NCI-H1417 (cell line): ENCODE results near the gene YPEL2.
"Not testable (repeated sequence)": the region's sequence is repeated elsewhere in the genome, so short reads cannot be mapped to it uniquely, and the experiment has no call there.

Experiments
- DNase-seq, 3 experiments: peaks; one replicate each; lab custom pipeline; 2025; lab: John Stamatoyannopoulos, UW

The YPEL2 gene

DNA sequence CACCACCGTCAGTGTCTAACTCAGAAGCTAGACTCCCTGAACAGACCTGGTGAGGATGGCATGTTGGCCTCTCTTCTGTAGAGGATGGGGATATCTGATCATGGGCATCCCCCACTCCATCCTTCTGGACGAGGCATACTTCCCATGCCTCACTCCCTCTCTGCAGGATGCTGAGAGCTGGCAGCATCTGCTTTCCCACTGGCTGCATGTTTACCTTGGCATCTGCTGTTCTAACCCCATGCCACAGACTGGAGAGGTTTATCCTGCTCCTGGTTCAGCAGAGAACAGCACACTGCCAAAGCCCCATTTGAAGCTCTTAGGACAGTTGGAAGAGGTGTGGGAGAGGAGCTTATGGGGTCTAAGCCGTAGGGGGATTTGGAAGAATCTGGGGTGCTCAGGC is 46.0 kb downstream of the YPEL2 start:
- DNase-seq: peak in 2 of 3 experiments; percentile 24 to 59

DNA sequence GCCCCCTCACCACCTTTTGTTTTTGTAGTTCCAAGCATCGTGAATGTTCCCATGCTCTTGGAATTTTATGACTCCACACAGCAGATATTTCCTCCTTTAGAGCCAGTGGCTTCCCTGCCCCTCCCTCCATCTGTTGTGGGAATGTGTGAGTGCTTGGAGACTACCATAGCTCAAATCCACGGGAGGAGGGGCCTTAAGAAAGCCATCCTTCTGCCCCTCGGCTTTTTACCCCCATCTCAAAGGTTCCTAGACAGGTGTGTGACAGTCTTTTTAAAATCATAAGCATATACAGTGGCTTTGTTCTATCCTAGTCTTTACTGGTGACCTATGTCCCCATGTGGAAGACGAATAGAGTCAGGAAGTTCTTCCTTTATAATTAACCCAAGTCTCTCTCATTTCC is 47.2 kb downstream of the YPEL2 start:
- DNase-seq: no peak

DNA sequence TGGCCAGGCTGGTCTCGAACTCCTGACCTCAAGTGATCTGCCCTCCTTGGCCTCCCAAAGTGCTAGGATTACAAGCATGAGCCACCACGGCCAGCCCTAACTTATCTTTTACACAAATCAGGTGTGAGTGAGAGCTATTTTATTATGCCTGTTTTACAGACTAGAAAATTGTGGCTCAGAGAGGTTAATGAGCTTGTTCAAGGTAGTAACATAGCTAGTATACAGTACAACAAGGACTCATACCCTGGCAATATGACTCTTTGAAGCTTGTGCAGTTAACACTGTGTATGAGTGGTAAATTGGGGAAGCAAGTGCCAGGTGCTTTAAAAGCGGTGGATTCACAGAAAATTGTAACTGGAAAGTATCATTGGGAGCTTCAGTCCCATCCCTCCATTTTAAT is 49.0 kb downstream of the YPEL2 start:
- DNase-seq: no peak

DNA sequence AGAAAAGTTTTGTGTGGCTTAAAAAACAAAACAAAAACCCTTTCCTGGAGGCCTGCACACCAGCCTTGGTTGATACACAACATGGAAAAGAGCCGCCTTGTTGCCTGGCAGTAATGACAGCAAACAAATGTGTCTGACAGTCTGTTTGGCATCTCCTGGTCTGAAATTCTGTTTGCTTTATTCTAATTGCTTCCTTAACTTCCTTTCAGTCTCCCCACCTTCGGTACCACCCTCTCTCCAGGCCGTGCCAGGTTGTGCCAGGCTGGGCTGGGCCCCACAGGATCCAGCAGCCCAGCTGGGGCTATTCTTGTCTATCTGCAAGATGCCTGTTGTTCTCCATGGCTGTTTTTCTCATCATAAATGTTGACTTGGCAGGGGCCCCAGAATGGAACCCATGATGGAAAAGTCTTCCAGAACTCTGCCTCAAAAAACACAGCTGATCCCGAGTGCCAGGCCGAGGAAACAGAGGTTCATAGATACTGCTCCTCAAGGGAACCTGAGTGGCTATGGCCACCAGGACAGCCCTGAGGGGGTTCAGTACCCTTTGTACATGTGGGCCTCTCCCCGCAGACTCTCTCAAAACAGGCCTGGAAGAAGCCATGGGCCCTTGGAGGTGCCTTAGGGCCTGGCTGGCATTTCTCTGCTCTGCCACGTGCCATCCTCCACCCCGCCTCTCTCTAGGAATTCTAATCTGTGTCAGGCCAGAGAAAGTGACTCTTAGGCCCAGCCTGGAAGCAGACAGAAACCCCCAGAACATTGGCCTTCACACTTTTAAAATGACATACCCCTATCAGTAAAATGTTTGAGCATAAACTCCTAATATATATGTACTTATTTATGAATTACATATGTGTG is 50.5 kb downstream of the YPEL2 start:
- DNase-seq: peak in 2 of 3 experiments; percentile 49 to 79

DNA sequence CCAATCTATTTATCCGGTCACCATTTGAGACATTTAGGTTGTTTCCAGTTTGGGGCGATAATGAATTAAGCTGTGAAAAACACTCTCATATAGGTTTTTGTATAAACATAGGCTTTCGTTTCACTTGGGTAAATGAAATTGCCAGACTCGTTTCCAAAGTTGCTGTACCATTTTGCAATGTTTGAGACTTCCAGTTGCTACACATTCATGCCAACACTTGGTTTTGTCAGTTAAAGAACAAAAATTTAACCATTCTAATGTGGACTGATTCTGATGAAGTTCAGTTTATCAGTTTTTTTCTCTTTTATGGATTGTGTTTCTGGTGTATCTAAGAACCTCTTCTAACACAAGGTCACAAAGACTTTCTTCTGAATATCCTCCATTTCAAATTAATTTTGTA is 52.4 kb downstream of the YPEL2 start:
- DNase-seq: no peak

DNA sequence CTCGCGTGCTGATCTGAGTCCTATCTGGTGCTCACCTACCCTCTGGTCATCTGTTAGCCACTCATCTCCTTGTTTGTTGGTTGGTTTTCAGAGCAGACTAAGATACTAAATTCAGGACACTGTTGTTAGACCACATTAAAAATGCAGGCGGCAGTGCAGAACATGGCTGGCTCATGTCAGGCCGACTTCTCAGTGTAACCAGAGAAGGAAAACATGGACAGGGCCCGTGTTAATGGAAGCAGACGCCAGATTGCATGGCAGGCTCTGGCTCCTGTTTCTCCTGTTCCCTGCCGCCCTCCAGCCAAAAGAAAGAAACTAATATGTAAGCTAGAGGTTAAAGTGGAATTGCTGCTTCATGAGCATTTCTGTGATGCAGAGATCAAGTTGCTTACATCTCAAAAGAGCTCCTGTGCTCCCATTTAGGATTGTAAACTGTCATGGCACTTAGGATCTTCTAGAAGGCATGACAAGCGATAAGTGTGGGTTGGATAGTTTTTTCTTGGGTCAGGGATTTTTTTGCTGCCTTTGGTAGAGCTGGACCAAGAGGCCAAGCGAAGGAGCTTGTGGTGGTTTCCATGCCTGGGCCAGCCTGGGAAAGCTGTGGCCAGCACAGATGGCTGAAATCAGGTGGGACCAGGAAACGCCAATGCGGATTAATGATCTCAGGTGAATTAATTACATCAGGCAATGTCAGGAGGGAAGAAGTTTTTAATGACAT is 56.1 kb downstream of the YPEL2 start:
- peak in 1 of 3 experiments; percentile 70 for DNase-seq

DNA sequence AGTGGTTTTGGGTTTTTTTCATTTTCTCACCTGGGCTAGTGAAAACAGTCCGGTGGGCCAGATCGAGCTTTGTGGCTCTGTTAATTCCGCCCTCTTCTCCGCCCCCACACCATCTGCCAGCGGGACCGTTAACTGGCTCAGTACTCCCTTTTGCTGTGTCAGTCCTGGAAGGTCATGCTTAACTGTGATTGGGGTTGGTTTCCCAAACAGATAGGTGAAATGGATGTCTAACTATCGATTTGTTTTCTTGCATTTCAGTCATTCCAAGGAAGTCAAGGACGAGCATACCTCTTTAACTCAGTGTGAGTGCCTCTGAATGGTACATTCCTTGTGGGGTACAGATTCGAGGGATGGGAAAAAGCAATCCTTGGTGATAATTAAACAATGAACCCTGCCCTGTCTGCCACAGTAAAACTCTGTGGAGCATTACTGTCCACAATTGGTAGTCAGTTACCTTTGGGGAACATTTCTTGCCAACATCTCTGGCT is 56.7 kb downstream of the YPEL2 start:
- DNase-seq: no peak

DNA sequence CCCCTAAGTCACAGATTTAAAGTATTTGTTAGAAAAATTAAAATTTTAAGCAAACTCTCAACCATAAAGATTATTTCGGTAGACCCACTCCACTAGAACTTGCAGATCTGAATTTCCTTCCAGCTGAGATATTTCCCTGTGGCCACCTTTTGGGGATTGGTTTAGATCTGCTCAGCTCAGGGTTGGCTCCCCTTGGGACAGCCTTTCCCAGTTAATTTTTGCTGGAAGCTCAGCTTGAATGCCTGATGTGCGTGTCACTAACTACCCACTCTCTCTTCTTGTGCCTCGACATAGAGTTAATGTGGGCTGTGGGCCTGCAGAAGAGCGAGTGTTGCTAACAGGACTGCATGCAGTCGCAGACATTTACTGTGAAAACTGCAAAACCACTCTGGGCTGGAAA is 57.6 kb downstream of the YPEL2 start:
- DNase-seq: no peak

DNA sequence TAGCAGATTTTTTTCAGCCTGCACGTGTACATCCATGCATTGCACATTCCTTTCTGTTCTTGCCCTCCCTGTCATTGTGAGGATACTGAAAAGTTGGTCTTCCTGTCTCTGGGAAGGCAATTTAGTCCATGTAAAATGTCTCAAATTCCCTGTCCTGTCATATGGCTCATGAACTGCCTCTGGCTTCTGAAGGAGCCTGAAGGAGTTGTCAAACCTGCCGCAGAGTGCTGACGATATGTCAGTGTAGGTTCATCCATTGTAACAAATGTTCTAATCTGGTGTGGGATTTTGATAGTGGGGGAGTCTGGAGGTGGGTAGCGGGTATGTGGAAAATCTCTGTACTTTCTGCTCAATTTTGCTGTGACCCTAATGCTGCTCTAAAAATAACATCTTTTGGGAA is 59.6 kb downstream of the YPEL2 start:
- DNase-seq: no peak

DNA sequence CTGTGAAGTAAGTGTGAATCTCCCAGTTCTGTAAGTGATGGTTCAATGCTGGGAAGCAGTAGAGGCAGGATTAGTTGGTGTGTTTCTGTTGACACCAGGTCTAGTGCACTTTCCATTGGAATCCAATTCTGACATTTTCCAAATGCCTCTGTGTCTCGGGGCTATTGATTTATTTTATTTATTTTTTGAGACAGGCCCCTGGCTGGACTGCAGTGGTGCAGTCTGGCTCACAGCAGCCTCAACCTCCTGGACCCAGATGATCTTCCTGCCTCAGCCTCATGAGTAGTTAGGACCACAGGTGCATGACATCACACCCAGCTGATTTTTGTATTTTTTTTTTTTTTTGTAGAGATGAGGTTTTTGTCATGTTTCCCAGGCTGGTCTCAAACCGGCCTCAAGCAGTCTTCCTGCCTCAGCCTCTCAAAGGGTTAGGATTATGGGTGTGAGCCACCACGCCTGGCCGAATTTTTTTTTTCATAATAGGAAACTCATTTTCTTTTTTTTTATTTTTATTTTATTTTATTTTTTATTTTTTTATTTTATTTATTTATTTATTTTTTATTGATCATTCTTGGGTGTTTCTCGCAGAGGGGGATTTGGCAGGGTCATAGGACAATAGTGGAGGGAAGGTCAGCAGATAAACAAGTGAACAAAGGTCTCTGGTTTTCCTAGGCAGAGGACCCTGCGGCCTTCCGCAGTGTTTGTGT is 61.7 kb downstream of the YPEL2 start:
- no peak for DNase-seq

DNA sequence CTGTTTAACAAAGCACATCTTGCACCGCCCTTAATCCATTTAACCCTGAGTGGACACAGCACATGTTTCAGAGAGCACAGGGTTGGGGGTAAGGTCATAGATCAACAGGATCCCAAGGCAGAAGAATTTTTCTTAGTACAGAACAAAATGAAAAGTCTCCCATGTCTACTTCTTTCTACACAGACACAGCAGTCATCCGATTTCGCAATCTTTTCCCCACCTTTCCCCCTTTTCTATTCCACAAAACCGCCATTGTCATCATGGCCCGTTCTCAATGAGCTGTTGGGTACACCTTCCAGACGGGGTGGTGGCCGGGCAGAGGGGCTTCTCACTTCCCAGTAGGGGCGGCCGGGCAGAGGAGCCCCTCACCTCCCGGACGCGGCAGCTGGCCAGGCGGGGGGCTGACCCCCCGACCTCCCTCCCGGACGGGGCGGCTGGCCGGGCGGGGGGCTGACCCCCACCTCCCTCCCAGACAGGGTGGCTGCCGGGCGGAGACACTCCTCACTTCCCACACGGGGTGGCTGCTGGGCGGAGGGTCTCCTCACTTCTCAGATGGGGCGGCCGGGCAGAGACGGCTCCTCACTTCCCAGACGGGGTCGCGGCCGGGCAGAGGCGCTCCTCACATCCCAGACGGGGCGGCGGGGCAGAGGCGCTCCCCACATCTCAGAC is 62.4 kb downstream of the YPEL2 start:
- DNase-seq: not testable (repeated sequence)

DNA sequence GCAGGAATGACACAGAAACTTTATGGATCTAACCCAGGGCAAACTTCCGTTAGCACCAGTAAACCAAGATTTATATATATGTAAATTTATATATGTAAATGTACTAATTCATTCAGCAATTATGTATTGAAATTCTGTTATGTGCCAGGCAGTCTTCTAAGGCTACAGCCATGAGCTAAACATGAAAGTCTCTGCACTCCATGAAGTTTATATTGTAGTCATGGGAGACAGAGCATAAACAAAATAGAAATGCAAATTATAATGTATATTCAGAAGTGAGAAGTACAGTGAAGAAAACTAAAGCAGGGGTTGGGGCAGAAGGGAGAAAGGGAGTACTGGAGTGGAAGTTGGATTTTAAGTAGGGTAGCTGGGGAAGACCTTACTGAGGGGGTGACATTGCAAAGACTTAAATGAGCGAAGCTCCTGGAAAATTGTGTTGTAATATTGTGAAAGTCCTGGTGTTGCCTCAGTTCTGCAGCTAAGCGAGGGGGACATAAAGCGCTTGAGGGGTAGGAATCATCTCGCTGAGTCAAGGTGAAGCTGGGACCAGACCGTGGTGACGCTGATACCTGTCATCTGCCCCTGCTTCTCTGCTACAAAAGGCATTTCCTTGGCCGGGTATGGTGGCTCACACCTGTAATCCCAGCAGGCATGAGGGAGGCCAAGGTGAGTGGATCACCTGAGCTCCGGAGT is 64.8 kb downstream of the YPEL2 start:
- DNase-seq: no peak

DNA sequence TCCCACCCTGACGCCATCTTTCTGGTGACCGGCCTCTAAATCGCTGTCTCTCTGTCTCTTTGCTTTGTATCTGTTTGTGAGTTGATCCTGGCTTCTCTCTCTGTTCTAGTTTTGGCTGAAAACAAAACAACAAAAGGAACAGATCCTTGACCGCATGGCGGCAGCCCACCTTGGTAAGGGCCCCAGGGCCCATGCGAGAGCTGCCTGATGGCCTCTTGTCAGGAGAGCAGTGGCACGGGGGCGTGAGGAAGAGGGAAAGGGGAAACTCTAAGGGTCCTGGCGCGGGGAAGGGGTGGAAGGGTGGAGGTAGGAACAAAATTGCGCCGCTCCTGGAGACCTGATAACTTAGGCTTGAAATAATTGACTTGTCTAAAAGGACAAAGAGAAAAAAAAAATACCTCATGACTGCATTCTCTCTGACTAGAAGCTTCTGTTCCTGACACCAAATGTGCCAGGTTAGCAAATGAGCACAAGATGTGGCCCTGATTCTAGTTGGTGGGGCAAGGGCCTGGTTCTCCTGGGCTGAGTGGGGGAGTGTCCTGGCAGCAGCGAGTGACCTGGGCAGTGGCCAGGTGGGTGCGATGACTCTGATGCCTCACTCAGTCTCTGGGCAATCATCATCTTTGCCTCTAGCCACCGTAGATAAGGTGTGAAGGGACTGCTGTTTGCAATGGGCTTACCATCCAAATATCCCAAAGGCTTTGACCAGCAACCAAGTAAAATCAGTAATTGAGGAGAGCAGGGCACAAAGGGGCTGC is 66.0 kb downstream of the YPEL2 start:
- DNase-seq: no peak

DNA sequence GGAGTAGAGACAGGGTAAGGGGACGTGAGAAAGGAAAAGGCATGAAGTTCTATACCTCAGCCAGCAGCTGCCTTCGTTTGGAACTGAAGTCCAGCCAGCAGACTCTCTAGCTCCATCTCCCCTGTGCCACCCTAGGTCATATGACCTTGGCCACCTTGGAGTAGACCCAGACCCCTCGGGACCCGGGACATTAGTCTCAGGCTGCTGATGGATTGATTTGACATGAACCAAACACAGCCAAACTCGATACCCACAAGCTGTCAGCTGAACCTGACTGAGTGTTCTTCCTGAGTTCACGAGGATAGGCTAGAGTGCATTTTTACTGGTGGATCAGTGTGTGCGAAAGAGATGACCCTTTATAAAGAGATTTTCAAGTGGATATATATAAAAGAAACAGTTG is 68.5 kb downstream of the YPEL2 start:
- DNase-seq: no peak

DNA sequence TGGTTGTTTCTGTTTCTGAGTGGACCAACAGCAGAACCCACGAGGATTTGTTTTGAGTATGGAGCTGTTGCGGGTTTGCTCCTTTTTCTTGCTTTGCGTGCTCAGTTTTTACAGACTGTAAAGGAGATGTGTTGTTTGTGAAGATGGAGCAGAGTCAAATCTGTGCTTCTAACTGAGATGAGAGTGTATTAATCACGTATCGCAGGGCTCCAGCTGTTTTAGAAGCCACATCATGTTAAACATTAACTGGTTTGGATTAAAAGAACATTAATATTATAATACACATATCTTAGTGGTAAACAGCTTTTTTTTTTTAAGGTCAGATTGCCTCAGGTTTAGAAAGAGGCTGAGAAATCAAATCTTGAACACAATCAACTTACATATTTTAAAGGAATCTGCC is 69.4 kb downstream of the YPEL2 start:
- no peak for DNase-seq

DNA sequence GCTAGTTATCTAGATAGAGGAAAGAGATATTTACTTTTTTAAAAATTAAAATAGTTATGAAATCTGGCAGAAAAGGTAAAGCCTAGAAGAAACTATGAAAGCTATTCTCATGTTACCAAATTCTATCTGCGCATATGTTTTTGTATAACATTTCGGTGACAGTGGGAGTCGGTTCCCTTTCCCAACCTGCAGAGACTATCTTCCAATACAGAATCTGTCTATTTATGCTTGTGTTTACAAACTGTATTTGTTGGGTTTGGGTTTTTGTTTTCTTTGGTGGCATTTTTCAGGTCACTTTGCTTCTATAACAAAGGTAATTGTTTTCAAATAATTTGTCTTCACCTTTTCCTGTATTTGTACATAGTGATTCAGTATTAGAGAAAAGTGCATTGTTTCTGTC is 69.8 kb downstream of the YPEL2 start:
- DNase-seq: no peak

DNA sequence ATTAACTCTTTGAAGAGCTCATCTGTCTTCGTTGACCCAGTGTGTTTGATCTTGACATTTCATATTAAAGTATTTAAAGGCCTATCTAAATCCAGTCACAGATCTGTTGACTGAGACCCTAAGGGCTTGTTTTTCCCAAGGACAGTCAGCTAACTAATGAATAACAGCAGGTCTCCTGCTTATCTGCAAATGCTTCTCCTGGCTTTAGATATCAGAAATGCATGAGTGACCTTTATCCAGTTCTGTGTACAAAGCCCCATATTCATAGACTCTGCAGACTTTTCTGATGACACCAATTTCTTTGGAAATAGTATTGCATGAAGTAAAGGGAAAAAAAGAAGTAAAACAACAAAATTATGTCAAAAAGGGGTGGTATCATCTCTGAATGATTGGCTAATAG is 70.3 kb downstream of the YPEL2 start:
- DNase-seq: no peak

DNA sequence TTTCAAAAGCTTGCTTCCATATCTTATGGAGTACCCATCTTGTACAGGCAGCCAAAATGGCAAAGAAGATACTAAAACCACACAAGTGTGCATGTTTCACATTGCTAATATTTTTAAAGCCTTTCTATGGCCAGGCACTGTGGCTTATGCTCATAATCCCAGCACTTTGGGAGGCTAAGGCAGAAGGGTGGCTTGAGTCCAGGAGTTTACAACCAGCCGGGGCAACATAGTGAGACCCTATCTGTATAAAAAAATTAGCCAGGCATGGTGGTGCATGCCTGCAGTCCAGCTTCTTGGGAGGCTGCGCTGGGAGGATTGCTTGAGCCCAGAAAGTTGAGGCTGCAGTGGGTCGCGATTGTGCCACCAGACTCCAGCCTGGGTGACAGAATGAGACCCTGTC is 71.3 kb downstream of the YPEL2 start:
- no peak for DNase-seq

DNA sequence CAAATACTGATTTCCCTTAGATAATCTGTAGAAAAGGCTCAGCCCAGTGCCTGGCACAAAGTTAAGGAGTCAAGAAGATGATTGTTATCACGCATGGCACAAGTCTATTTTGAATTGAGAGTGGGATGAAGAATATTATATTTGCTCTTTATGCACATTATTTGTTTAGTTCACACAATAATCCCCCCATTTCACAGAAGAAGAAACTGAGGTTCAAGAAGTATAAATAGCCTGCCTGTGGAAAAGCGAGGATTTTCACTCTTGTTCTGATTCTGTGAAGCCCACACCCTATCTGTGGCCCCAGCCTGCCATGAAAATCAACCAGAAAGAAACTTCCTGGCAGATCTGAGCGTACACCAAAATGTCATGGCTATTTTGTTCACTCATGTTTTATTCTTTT is 73.0 kb downstream of the YPEL2 start:
- DNase-seq: no peak

DNA sequence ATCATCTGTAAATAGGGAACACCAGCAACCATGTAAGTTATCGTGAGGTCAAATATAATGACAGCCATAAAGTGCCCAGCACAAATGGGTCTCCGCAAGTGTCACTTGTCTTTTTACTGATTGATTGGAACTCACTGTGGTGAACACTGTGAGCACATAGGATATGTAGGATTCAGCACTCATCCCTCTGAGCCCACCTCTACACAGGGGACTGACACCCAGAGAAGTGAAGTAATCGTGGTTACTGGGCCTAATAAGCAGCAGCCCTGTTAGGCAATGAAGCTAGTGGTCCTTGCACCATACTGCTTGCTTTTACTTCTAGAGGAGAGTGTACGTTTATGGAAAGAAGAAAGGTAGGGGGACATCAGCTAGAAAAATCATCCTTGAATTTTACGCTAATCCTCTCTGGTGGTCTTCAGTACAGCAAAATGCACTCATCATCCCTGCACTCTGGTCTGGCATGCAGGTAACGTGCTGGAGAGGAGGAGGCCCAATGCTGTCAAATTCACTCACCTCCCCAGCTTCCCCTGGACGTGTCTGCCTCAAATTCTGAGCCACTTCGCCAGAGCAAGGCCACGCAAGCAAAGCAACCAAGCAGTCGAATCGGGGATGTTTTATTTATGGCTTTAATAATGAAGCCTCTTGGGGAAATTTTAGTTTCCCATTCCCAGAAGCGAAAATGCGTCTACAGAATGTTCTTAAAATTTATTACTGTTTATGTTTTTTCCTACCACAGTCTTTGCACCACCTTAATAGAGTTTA is 74.7 kb downstream of the YPEL2 start:
- DNase-seq: peak in 2 of 3 experiments; percentile 10 to 45
